ENCODE results near the gene SLC17A1. TPM values are rescaled to one million over a fixed set of nuclear protein-coding genes. Genes with fewer than 3 reads are reported as not detected.

SLC17A1 gene
- total and polyA plus RNA-seq, 2 of the 13 experiments (the other 11 are each of a cell fraction or from before 2014, with no cell fraction given) = 0.09 to 2.1 TPM

GRCh38 chr6:25852756-25853155 lies 20.9 kb upstream of the SLC17A1 start (continued):
- TF ChIP-seq ZBTB33 (CRISPR knock-in tag; IDR thresholded peaks at IDR 0.05) (no peak), ZNF720 (CRISPR knock-in tag; IDR thresholded peaks at IDR 0.05) (no peak), BORCS8-MEF2B (CRISPR knock-in tag; IDR thresholded peaks at IDR 0.05) (no peak), FOXA1 (IDR thresholded peaks at IDR 0.05) (no peak), FOXA1 (CRISPR knock-in tag; IDR thresholded peaks at IDR 0.05) (no peak)

GRCh38 chr6:25851961-25852360 lies 20.1 kb upstream of the SLC17A1 start:
- intact Hi-C loops (cut with micrococcal nuclease; ENCODE audit: unreplicated experiment) = no loop called here
- ATAC-seq = no peak
- no peak overlapping the region for H3K9ac ChIP-seq (ENCODE audit: insufficient read depth, low read depth, low read length)

More at GRCh38 chr6:25851961-25852360, 20.1 kb upstream of the SLC17A1 start:
- no peak overlapping the region for H3K4me2 ChIP-seq (ENCODE audit: low read depth, low read length)
- H3K36me3 ChIP-seq (replicated peaks in 1 of 2; ENCODE audit: control insufficient read depth in 1 of 2, insufficient read depth in 2 of 2, low read length in 2 of 2) = no peaks in the 10 kb centered on the region
- FAIRE-seq (no peak), DNase-seq (ENCODE audit: low spot score) (no peak)
- no peaks in the 10 kb centered on the region for H3K9me3 ChIP-seq (ENCODE audit: low read length)
- WGBS (ENCODE audit: low lambda C conversion rate) = 43% methylated on average over 2 of the region's 2 CpGs
- in situ Hi-C loops (cut with HindIII; ENCODE audit: extremely low pct_ligation_motif_present, low pct_unique_long_range_greater_than_20kb) = no loop called here
- TF ChIP-seq ARID2 (CRISPR knock-in tag; IDR thresholded peaks at IDR 0.05; ENCODE audit: borderline replicate concordance) (no peak), ZBTB14 (CRISPR knock-in tag; IDR thresholded peaks at IDR 0.05) (no peak), USF2 (IDR thresholded peaks at IDR 0.05; ENCODE audit: low read depth, low read length) (no peak), USF2 (CRISPR knock-in tag; IDR thresholded peaks at IDR 0.05; ENCODE audit: borderline replicate concordance) (no peak), GLMP (CRISPR knock-in tag; IDR thresholded peaks at IDR 0.05; ENCODE audit: borderline replicate concordance) (no peak), MAFK (conservative IDR thresholded peaks at IDR 0.05 in 1 of 2, IDR thresholded peaks at IDR 0.05 in 1 of 2; ENCODE audit: low read length in 2 of 2) (0 out of 4 replicates have a peak, but pooled peaks have one; percentile 11 to 13), SNAPC5 (CRISPR knock-in tag; IDR thresholded peaks at IDR 0.05; ENCODE audit: borderline replicate concordance) (no peak), DNMT1 (CRISPR knock-in tag; IDR thresholded peaks at IDR 0.05) (no peak)
- CTCF ChIA-PET (ENCODE audit: low intra/inter-chr PET ratio, low total read pairs) = no interaction called here
- no TSS peak for BruUV-seq (replicated peaks)
- H3K27me3 ChIP-seq (ENCODE audit: control insufficient read depth in 1 of 2, insufficient read depth in 2 of 2, low read length in 2 of 2) = no peaks in the 10 kb centered on the region
- H3K4me3 ChIP-seq (replicated peaks in 1 of 3; ENCODE audit: insufficient read depth in 1 of 3, low read depth in 2 of 3, low read length in 3 of 3) = no peak overlapping the region
- peaks cover 13% of the 10 kb centered on the region for H3K4me1 ChIP-seq (ENCODE audit: insufficient read depth, low read length)
- POLR2A ChIA-PET = no interaction called here
- no peak overlapping the region for H3K27ac ChIP-seq (ENCODE audit: extremely low read length, insufficient read depth, low read length)
- H3K79me2 ChIP-seq (ENCODE audit: insufficient read depth, low read length) = no peaks in the 10 kb centered on the region
- no peaks in the 10 kb centered on the region for H4K20me1 ChIP-seq (ENCODE audit: insufficient read depth, low read length)
- no peak overlapping the region for H2AFZ ChIP-seq (ENCODE audit: low read length)

Data from HepG2 (cell line).